Measurements from ENCODE around the gene NUFIP2.

DNA sequence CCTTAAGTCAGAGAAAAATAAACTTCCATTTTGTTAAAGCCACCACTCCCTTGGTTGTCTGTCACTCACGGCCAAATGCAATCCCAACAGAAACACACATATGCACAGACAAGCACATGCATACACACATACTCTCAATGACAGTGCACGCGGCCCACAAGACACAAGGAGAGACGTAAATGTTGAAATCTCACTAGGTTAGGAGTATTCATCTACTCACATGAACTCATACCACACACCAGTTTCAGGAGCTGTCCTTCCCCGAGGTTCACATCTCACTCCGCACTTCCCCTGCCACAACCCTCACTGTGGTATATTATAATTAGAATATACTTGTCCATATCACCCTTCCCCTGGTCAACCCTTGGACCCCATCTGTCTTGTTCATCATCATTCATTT is 77.8 kb downstream of the NUFIP2 start:
- no peak for TF ChIP-seq EZH2 (IDR thresholded peaks at IDR 0.05; ENCODE audit: borderline replicate concordance, low read depth, low read length, poor library complexity, severe bottlenecking)
- TF ChIP-seq, protein P1, sequence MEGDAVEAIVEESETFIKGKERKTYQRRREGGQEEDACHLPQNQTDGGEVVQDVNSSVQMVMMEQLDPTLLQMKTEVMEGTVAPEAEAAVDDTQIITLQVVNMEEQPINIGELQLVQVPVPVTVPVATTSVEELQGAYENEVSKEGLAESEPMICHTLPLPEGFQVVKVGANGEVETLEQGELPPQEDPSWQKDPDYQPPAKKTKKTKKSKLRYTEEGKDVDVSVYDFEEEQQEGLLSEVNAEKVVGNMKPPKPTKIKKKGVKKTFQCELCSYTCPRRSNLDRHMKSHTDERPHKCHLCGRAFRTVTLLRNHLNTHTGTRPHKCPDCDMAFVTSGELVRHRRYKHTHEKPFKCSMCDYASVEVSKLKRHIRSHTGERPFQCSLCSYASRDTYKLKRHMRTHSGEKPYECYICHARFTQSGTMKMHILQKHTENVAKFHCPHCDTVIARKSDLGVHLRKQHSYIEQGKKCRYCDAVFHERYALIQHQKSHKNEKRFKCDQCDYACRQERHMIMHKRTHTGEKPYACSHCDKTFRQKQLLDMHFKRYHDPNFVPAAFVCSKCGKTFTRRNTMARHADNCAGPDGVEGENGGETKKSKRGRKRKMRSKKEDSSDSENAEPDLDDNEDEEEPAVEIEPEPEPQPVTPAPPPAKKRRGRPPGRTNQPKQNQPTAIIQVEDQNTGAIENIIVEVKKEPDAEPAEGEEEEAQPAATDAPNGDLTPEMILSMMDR (conservative IDR thresholded peaks at IDR 0.05; ENCODE audit: low read depth, low read length), result no peak

Measured in A673 (cell line).